ENCODE data around the gene GALNT14.
"Not testable (repeated sequence)": the region's sequence is repeated elsewhere in the genome, so short reads cannot be mapped to it uniquely, and the experiment has no call there.

The GALNT14 gene

DNA sequence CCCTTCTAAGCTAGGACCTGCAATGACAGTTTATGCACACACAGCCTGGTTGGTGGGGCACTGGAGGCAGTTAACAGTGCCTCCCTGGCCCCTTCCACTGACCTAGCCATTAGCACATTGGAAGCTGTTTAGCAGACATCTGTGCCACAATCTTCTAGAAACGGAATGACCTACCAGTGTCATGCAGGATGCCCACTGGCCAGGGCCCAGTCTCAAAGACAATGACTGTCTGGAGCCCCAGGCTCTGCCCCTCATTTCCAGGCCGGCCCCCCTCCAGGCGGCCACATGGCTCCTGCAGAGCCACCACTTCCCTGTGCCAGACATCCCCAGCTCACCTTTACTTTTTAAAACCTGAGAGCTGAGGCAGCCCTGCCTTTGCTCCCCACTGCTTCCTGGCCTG lies 207.5 kb downstream of the GALNT14 start:
- in situ Hi-C loops (cut with MboI; ENCODE audit: low sequenced_read_pairs): no loop called here
- Histone ChIP-seq H3K4me1 (no peaks in the 10 kb centered on the region), H3K27me3 (ENCODE audit: low read depth) (no peaks in the 10 kb centered on the region), H3K36me3 (replicated peaks) (no peaks in the 10 kb centered on the region), H3K4me3 (no peak overlapping the region), H3K9me3 (no peaks in the 10 kb centered on the region)
- DNase-seq (ENCODE audit: low spot score in 2 of 2): no peak

DNA sequence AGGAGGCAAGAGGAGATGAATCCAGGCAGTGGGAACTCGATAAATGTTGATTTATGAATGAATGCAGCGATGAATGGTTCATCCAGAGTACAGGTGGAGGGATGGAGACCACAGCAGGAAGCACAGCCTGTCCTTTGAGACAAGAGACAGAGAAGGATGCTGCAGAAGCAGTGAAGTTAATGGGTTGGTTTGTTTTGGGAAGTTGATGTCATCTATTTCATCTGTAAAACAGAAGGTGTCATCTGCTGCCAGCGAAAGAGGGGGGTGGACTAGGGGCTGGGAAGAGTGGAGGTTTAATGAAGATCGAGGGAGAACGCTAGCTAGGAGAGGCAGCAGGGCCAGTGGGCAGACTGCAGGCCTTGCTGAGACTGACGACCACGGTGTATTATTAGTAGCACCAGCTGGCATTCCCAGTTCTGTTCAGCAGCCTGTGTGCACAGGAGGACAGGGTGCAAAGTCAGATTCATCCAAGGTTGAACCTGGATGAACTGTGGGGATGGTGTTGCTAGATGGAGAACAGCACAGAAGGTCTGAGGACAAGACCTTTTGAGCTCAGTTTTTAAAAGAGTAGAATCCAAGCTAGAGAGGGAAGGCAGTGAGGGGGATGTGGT lies 210.7 kb downstream of the GALNT14 start:
- no peak for DNase-seq (ENCODE audit: low spot score in 2 of 2)
- no peaks in the 10 kb centered on the region for H3K4me1 ChIP-seq
- no peaks in the 10 kb centered on the region for H3K9me3 ChIP-seq
- no peaks in the 10 kb centered on the region for H3K27me3 ChIP-seq (ENCODE audit: low read depth)
- no peak overlapping the region for H3K4me3 ChIP-seq
- in situ Hi-C loops (cut with MboI; ENCODE audit: low sequenced_read_pairs): no loop called here
- H3K36me3 ChIP-seq (replicated peaks): no peaks in the 10 kb centered on the region

DNA sequence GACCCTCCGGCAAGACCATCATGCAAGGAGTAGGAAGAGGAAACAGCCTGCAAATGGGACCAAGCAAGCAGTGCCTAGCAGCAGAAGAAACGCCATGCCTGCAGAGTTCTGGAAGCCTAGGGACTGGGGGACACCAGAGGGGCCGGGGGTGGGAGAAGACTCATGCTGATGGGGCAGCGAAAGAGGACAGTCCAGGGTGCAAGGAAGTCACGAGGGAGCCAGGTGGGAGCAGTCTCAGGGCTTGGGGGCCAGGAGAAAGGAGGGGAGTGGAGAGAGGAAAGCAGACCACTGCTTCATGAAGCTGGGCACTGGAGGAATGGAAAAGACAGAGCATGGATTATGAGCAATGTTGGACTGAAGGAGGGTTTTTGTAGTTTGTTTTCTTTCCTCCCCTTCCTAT lies 211.6 kb downstream of the GALNT14 start:
- no peak for DNase-seq (ENCODE audit: low spot score in 2 of 2)
- Histone ChIP-seq H3K9me3 (no peaks in the 10 kb centered on the region), H3K4me1 (no peaks in the 10 kb centered on the region), H3K27me3 (ENCODE audit: low read depth) (no peaks in the 10 kb centered on the region), H3K36me3 (replicated peaks) (no peaks in the 10 kb centered on the region), H3K4me3 (no peak overlapping the region)
- in situ Hi-C loops (cut with MboI; ENCODE audit: low sequenced_read_pairs): no loop called here

DNA sequence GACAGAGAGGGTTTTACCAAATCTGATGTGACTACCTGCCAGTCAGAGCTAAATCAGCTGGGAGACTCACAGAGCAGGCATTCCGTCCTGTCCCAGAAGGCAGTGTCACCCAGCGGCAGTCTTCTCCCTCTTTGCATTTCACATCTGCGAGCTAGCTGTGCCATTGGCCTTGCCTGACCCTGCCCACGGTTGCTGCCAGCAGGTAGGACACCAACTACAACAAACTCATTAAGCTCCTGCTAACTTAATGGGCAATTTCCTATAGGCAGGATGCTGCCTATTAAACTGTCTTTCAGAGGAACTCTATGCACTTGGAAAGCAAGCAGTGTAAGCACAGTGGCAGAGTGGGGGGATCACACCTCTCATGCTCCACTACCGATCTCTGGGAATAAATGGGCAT lies 214.6 kb downstream of the GALNT14 start:
- no peaks in the 10 kb centered on the region for H3K36me3 ChIP-seq (replicated peaks)

DNA sequence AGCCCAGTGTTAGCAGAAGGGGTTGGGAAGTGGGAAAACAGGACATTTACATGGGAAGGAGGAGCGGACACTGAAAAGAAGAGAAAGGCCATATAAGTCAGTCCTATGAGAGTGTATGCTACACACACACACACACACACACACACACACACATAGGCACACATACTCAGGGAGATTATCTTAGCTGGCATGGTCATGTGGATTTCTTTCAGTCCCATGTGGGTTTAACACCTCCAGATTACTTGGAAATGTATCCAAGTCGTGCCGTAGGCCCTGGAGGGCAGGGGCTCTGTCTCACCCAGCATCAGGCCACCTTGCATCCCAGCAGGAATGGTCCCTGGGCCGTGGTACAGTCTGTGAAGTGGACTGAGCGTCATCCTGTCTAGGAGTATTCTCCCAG lies 217.7 kb downstream of the GALNT14 start:
- in situ Hi-C loops (cut with MboI; ENCODE audit: low sequenced_read_pairs): no loop called here
- no peak for DNase-seq (ENCODE audit: low spot score in 2 of 2)
- Histone ChIP-seq H3K9me3 (no peaks in the 10 kb centered on the region), H3K4me1 (no peaks in the 10 kb centered on the region), H3K4me3 (no peak overlapping the region), H3K36me3 (replicated peaks) (no peaks in the 10 kb centered on the region), H3K27me3 (ENCODE audit: low read depth) (no peaks in the 10 kb centered on the region)

More for the DNA sequence above, 214.6 kb downstream of the GALNT14 start:
- H3K27me3 ChIP-seq (ENCODE audit: low read depth): no peaks in the 10 kb centered on the region
- no peak overlapping the region for H3K4me3 ChIP-seq
- H3K9me3 ChIP-seq: no peaks in the 10 kb centered on the region
- no peak for DNase-seq (ENCODE audit: low spot score in 2 of 2)
- in situ Hi-C loops (cut with MboI; ENCODE audit: low sequenced_read_pairs): no loop called here
- H3K4me1 ChIP-seq: no peaks in the 10 kb centered on the region

DNA sequence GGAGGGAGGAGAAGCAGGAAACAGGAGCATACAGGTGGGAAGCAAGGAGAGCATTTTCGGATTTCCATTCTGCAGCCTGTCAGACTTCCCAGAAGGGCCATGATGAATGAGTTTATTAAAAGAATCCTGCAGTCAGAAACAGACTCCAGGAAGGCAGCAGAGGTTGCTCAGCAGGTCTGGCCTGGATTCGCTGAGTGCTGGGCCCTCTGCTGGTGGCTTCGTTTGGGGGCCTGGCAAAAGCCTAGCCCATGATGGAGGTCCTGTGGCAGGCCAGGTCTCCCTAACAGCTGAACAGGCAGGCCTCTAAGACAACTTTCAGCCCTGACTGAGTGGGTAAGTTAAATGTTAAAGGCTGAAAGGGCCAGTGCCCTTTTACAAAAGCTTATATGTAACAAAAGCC lies 222.8 kb downstream of the GALNT14 start:
- Histone ChIP-seq H3K4me1 (no peaks in the 10 kb centered on the region), H3K36me3 (replicated peaks) (no peaks in the 10 kb centered on the region), H3K4me3 (no peak overlapping the region), H3K9me3 (no peaks in the 10 kb centered on the region), H3K27me3 (ENCODE audit: low read depth) (no peaks in the 10 kb centered on the region)
- DNase-seq (ENCODE audit: low spot score in 2 of 2): peak in 1 of 2 experiments; percentile 38
- in situ Hi-C loops (cut with MboI; ENCODE audit: low sequenced_read_pairs): no loop called here

DNA sequence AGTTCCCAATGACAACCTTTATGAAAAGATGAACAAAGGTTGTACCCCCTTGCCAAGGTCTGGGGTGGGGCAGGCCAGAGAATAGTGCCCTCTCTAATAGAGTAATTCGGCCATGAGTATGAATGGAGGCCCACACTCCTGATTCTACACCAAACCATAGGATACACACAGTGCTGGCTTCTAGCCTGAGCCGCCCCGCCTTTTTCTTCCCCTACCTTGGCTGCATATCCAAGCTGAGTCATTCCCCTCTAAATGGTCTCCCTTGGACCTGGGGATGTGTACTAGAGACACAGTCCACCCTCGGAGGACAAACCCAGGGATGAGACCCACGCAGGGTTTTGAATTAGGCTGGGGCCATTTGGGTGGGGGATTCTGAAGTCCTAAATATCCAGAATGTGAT lies 223.8 kb downstream of the GALNT14 start:
- in situ Hi-C loops (cut with MboI; ENCODE audit: low sequenced_read_pairs): no loop called here
- no peaks in the 10 kb centered on the region for H3K9me3 ChIP-seq
- H3K4me3 ChIP-seq: no peak overlapping the region
- DNase-seq (ENCODE audit: low spot score in 2 of 2): no peak
- H3K36me3 ChIP-seq (replicated peaks): no peaks in the 10 kb centered on the region
- no peaks in the 10 kb centered on the region for H3K4me1 ChIP-seq
- H3K27me3 ChIP-seq (ENCODE audit: low read depth): no peaks in the 10 kb centered on the region

DNA sequence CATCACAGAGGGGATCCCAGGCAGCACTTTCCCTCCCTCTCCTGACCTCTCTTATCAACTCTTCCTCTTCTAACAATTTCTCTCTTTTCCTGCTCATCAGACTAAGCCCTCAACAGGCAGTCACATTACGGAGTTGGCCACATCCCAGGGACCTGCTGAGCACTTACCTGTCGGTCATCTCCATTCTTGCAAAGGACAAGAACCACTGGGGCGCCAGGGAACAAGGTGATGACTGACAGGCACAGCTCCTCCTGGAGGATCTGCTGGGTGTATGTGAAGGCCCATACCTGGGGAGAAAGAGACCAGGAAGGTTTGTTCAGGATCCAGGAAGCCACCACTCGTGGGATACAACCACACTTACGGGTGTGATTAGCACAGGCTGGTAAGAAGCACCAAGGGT lies 226.2 kb downstream of the GALNT14 start:
- DNase-seq (ENCODE audit: low spot score in 2 of 2): no peak
- Histone ChIP-seq H3K36me3 (replicated peaks) (no peaks in the 10 kb centered on the region), H3K9me3 (no peaks in the 10 kb centered on the region), H3K27me3 (ENCODE audit: low read depth) (no peaks in the 10 kb centered on the region), H3K4me1 (no peaks in the 10 kb centered on the region), H3K4me3 (no peak overlapping the region)
- in situ Hi-C loops (cut with MboI; ENCODE audit: low sequenced_read_pairs): no loop called here

DNA sequence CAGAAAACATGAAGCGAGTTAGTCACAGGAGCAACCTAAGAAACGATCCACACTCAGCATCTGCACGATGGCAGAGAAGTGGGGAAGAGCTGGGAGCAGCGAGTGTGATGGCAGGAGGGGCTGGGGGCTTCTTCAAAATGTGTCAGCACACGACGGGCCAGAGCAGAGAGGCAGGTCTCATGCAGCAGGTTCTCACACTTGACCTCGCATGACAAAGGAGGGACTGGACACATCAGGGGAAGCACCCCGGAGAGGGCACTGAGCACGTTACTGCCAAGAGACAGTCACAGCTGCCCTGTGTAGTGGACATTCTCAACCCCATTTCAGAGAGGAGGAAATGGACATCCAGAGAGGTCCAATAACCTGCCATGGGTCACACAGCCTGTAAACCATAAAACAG lies 226.9 kb downstream of the GALNT14 start:
- Histone ChIP-seq H3K36me3 (replicated peaks) (no peaks in the 10 kb centered on the region), H3K9me3 (no peaks in the 10 kb centered on the region), H3K27me3 (ENCODE audit: low read depth) (no peaks in the 10 kb centered on the region), H3K4me1 (no peaks in the 10 kb centered on the region), H3K4me3 (no peak overlapping the region)
- in situ Hi-C loops (cut with MboI; ENCODE audit: low sequenced_read_pairs): no loop called here
- peak in 1 of 2 experiments; percentile 3 for DNase-seq (ENCODE audit: low spot score in 2 of 2)

DNA sequence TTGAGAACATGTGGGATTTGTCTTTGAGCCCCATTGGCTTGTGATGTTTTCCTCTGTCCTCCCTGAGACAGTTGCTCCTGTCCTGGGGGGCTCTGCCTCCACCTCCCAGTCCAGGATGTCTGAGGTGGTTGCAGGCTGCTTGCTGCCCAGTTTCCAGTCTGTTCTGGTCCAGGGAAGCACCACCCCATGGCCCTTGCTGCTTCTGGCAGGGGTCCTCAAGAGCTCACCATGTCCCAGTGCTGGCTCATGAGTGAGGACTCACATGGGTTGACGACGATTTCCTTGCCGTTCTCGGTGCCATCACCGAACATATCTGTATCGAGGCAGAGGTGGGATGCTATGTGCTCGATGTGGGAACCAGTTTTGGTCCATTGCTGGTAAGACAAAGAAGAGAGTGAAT lies 227.6 kb downstream of the GALNT14 start:
- Histone ChIP-seq H3K4me3 (no peak overlapping the region), H3K36me3 (replicated peaks) (no peaks in the 10 kb centered on the region), H3K27me3 (ENCODE audit: low read depth) (no peaks in the 10 kb centered on the region), H3K4me1 (no peaks in the 10 kb centered on the region), H3K9me3 (no peaks in the 10 kb centered on the region)
- DNase-seq (ENCODE audit: low spot score in 2 of 2): peak in 1 of 2 experiments; percentile 1
- in situ Hi-C loops (cut with MboI; ENCODE audit: low sequenced_read_pairs): no loop called here

DNA sequence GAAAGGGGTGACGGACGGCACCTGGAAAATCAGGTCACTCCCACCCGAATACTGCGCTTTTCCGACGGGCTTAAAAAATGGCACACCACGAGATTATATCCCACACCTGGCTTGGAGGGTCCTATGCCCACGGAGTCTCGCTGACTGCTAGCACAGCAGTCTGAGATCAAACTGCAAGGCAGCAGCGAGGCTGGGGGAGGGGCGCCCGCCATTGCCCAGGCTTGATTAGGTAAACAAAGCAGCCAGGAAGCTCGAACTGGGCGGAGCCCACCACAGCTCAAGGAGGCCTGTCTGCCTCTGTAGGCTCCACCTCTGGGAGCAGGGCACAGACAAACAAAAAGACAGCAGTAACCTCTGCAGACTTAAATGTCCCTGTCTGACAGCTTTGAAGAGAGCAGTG lies 233.8 kb downstream of the GALNT14 start:
- in situ Hi-C loops (cut with MboI; ENCODE audit: low sequenced_read_pairs); H3K4me3 ChIP-seq; H3K9me3 ChIP-seq; DNase-seq (ENCODE audit: low spot score in 2 of 2); H3K4me1 ChIP-seq; H3K36me3 ChIP-seq (replicated peaks); H3K27me3 ChIP-seq (ENCODE audit: low read depth): not testable (repeated sequence)

DNA sequence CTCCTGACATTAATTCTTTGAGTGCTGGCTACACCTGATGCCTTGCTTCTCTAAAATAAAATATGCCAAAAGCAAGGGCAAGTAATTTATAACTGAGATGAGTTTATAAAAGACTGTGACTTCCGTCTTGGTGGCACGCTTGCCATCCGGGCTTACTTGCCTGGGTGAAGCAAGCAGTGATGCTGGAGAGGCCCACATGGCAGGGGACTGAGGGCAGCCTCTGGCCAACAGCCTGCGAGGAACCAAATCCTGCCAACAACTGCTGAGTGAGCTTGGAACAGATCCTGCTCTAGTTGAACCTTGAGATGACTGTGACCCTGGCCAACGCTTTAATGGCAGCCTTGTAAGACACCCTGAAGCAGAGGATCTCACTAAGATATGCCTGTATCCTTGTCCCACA lies 234.9 kb downstream of the GALNT14 start:
- Histone ChIP-seq H3K36me3 (replicated peaks) (no peaks in the 10 kb centered on the region), H3K4me1 (no peaks in the 10 kb centered on the region), H3K9me3 (no peaks in the 10 kb centered on the region), H3K27me3 (ENCODE audit: low read depth) (no peaks in the 10 kb centered on the region), H3K4me3 (no peak overlapping the region)
- DNase-seq (ENCODE audit: low spot score in 2 of 2): no peak
- in situ Hi-C loops (cut with MboI; ENCODE audit: low sequenced_read_pairs): no loop called here

DNA sequence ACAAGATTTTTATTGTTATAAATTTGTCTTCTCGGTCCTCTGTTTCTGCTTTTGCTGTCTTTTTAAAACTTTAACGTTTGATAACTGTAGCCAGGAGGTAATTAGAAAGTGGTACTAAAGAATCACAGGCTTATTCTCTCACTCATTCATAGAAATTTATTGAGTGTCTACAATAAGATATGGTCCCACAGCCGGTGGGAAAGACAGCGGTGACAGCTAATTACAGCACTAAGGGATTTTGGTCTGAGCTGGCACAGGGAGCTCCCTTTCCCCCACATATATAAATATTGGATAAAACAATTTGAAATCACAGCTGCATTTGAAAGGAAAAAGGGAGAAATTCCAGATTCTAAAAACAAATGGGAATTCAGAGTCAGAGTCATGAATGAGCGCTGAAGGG lies 237.9 kb downstream of the GALNT14 start:
- no peak for DNase-seq (ENCODE audit: low spot score in 2 of 2)
- H3K27me3 ChIP-seq (ENCODE audit: low read depth): no peaks in the 10 kb centered on the region
- no peak overlapping the region for H3K4me3 ChIP-seq
- H3K4me1 ChIP-seq: no peaks in the 10 kb centered on the region
- no peaks in the 10 kb centered on the region for H3K36me3 ChIP-seq (replicated peaks)
- no peaks in the 10 kb centered on the region for H3K9me3 ChIP-seq
- in situ Hi-C loops (cut with MboI; ENCODE audit: low sequenced_read_pairs): no loop called here

DNA sequence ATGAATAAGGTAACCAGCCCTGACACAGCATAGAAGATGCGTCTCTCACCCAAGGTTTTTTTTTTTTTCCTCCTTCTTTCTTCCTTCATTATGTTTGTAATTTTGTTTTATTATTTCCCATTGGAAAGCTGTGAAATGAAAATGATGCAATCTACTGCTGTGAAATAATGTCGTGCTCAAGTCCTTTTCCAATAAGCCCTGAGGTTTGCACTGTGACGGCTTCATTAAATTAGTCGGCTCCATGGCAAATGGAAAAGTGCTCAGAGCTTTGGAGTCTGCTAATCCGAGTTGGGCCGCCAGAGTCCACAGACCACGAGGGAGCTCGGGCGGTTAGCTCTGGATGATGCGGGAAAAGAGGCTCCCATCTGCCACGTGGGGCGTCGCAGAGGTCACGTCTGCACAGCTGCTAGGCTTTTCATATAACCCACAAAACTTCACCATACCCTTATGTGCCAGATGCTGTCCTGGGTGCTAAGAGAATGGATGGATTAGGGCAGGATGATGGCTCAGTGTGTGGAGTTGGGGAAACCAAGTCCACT lies 238.7 kb downstream of the GALNT14 start:
- Histone ChIP-seq H3K4me1 (no peaks in the 10 kb centered on the region), H3K4me3 (no peak overlapping the region), H3K9me3 (no peaks in the 10 kb centered on the region), H3K27me3 (ENCODE audit: low read depth) (no peaks in the 10 kb centered on the region), H3K36me3 (replicated peaks) (no peaks in the 10 kb centered on the region)
- in situ Hi-C loops (cut with MboI; ENCODE audit: low sequenced_read_pairs): no loop called here
- DNase-seq (ENCODE audit: low spot score in 2 of 2): no peak

DNA sequence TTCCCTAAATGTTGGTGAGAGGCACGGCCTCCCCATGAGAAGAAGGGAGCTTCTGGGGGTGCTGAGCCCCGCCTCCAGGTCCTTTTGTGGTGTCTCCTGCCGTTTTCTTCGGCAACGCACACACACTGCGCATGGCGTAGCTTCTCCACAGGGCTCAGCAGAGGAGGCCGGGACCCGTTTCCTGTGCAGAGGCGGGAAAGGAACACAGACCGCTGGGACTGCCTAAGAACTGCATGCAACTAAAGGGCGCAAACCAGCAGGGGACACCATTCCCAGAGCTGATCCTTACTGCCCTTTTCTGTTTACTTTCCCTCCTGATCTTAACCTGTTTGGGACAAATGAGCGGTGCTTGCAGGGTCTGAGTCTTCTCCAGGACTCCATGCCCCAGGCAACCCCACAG lies 240.7 kb downstream of the GALNT14 start:
- no peak for DNase-seq (ENCODE audit: low spot score in 2 of 2)
- Histone ChIP-seq H3K9me3 (no peaks in the 10 kb centered on the region), H3K4me1 (no peaks in the 10 kb centered on the region), H3K27me3 (ENCODE audit: low read depth) (no peaks in the 10 kb centered on the region), H3K36me3 (replicated peaks) (no peaks in the 10 kb centered on the region), H3K4me3 (no peak overlapping the region)
- in situ Hi-C loops (cut with MboI; ENCODE audit: low sequenced_read_pairs): no loop called here

Measured in HAP-1 (cell line).